GM23248 (cell line): ENCODE results near the gene KRT3.

Experiments used
- EZH2 ChIP-seq: fragments of 200-600 bp; sonication (generic); IDR thresholded peaks from 2 replicates; pipeline ENCODE4 v1.6.1; 2018; ENCODE audit warnings: antibody characterized with exemption, mild to moderate bottlenecking; ENCODE audit not compliant: insufficient read depth, poor library complexity, severe bottlenecking
- EZH2phosphoT487 ChIP-seq: fragments of 200-600 bp; sonication (generic); IDR thresholded peaks from 2 replicates; pipeline ENCODE4 v1.6.1; 2018; ENCODE audit warnings: antibody characterized with exemption, moderate library complexity, mild to moderate bottlenecking, low read depth; ENCODE audit not compliant: insufficient read depth

DNA sequence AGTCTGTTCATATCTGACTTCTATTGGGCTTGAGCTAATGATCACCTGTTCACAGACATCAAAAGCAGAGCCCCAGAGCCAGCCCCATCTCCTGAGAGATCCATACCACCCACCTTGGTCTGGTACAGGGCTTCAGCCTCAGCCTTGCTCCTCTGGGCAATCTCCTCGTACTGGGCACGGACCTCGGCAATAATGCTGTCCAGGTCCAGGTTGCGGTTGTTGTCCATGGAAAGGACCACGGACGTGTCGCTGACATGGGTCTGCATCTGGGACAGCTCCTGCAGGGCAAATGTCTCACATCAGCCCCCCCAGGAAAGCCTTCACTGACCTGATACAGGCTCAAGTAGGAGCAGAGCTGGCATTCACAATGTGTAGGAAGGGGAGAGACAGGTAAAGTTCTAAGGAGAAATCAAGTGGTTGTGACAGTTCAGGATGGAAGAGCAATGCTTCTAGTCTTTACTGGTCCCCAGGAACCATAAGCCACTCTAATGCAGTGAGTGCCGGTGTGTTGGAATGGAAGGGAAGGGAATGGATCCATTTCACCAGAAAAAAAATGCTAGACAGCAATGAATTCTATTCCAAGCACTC is 12.8 kb upstream of the KRT3 start:
- no peak for TF ChIP-seq EZH2
- no peak for TF ChIP-seq EZH2phosphoT487
